Measurements from ENCODE around the gene SMTNL1.

Gene SMTNL1

GRCh38 chr11:57596266-57596885, 59.0 kb downstream of the SMTNL1 start:
- no peak for DNase-seq

GRCh38 chr11:57597461-57597915, 60.1 kb downstream of the SMTNL1 start, which contains the start of gene SERPING1:
Gene SERPING1, plus strand, starts transcription at chr11:57597685. Its CDS starts 586 bp downstream, at chr11:57598271.
- no peak for DNase-seq

DNA sequence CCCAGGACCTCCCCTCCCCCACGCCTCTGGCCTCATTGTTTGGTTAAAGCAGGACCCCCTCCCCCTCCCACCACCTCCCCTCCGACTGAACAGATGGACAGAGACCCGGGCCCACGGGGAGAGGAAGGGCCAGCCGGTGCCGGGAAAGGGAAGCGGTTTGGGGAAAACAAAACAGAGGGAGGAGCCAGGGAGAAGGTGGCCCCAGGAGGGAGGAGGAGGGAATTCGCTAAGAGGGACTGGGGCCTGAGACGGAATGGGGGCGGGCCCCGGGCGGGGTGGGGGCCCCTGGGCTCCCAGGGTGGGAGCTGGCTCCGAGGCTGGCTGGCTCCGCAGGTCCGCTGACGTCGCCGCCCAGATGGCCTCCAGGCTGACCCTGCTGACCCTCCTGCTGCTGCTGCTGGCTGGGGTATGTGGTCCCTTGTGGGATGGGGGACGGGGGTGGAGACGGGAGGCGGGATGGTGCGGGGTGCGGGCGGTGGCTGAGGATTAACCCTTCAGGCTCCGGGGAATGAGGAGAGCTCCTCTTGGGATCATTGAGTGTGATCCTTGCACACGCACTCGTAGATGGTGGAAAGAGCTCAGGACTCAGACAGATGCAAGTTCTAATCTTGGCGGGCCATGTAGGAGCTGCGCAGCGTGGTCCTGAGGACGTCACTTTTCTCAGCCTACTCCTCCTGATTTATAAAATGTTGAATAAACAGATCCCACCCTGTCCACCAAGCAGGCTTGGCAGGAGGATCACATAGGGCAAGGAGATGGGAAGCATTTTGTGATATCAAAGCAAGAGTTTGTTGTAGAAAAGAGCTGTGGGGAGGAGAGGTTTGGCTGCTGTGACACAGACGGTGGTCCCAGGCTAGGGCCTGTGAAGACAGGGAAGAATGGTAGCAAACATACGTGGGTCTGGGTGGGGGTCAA, 60.8 kb downstream of the SMTNL1 start:
- no peak for DNase-seq

DNA sequence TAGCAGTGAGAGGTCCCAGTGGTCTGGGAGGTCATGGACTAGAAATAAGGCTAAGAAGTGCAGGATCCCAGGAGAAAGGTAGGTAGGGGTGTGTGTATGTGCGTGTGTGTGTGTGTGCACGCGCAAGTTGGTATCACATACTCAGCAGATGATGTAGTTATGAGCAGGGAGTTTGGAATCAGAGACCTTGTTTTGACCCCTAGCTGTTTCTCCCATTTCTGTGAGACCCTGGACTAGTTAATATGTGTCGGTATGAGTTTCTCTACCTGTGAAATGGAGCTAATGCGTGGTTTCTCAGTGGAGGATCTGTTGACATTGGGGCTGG, 61.4 kb downstream of the SMTNL1 start:
- DNase-seq, result no peak

DNA sequence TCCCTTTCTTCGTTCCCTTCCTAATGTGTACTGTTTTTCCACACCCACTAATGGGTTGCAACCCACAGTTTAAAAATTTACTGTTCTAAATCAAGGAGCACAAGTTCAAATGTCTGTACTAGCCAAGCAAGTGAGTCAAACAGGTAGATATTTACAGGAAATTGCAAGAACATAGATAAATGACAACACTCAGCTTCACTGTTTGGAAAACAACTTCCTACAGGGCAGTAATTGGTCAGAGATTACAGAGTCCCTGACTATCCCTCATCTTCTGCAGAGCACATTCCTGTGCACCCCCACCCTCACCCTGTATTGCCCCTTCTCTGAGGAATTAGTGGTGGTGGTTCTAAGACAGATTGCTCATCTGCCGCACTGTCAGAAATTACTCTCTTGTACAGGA, 62.0 kb downstream of the SMTNL1 start:
- DNase-seq, result no peak
